ENCODE measurements around the gene KMT5B.

DNA sequence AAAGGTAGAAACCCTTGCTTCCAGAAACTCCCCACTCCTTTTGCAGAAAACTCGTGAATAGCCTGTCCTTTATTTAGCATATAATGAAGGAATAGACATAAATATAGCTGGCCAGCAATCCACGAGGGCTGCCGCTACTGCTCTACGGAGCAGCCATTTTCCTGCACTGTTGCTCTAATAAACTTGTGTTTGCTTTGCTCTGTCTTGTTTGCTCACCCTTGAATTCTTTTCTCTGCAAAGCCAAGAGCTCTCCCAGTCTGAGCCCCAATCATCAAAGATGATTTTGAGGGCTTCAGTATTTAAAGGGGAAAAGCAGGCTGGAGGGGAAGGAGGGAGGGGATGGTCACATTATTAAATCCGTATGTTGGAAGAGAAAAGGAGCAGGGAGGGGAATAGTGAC lies 75.3 kb downstream of the KMT5B start:
- TF ChIP-seq, protein P1, sequence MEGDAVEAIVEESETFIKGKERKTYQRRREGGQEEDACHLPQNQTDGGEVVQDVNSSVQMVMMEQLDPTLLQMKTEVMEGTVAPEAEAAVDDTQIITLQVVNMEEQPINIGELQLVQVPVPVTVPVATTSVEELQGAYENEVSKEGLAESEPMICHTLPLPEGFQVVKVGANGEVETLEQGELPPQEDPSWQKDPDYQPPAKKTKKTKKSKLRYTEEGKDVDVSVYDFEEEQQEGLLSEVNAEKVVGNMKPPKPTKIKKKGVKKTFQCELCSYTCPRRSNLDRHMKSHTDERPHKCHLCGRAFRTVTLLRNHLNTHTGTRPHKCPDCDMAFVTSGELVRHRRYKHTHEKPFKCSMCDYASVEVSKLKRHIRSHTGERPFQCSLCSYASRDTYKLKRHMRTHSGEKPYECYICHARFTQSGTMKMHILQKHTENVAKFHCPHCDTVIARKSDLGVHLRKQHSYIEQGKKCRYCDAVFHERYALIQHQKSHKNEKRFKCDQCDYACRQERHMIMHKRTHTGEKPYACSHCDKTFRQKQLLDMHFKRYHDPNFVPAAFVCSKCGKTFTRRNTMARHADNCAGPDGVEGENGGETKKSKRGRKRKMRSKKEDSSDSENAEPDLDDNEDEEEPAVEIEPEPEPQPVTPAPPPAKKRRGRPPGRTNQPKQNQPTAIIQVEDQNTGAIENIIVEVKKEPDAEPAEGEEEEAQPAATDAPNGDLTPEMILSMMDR (IDR thresholded peaks at IDR 0.05), result no peak
- TF ChIP-seq, protein P2, sequence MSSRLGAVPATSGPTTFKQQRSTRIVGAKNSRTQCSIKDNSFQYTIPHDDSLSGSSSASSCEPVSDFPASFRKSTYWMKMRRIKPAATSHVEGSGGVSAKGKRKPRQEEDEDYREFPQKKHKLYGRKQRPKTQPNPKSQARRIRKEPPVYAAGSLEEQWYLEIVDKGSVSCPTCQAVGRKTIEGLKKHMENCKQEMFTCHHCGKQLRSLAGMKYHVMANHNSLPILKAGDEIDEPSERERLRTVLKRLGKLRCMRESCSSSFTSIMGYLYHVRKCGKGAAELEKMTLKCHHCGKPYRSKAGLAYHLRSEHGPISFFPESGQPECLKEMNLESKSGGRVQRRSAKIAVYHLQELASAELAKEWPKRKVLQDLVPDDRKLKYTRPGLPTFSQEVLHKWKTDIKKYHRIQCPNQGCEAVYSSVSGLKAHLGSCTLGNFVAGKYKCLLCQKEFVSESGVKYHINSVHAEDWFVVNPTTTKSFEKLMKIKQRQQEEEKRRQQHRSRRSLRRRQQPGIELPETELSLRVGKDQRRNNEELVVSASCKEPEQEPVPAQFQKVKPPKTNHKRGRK (CRISPR knock-in tag; IDR thresholded peaks at IDR 0.05; ENCODE audit: borderline replicate concordance), result no peak
